Fibroblast of lung (primary cell): ENCODE results near the gene CYP26B1. TPM values are rescaled to one million over a fixed set of nuclear protein-coding genes. Genes with fewer than 3 reads are reported as not detected.

ENCODE experiments used
- DNase-seq, 2 donors: peaks; one replicate each; pipeline versions ENCODE4 v3.0.0 to v3.0.0-alpha.2; 2010; ENCODE audit warnings: low read depth in 2 of 2
- H2AFZ ChIP-seq: 2 replicates; pipeline ENCODE4 v1.5.1; 2012; ENCODE audit warnings: low read length, control low read depth, inconsistent platforms
- H3K27ac ChIP-seq: 2 replicates; pipeline ENCODE4 v1.5.1; 2011; ENCODE audit warnings: low read length, control low read depth; ENCODE audit not compliant: insufficient read depth
- H3K27me3 ChIP-seq: 2 replicates; pipeline ENCODE4 v1.5.1; 2011; ENCODE audit warnings: mild to moderate bottlenecking, low read length; ENCODE audit not compliant: control insufficient read depth, insufficient read depth
- H3K36me3 ChIP-seq: 2 replicates; pipeline ENCODE4 v1.5.1; 2011; ENCODE audit warnings: low read length; ENCODE audit not compliant: control insufficient read depth, insufficient read depth
- H3K4me1 ChIP-seq: 2 replicates; pipeline ENCODE4 v1.5.1; 2011; ENCODE audit warnings: low read length; ENCODE audit not compliant: control insufficient read depth, insufficient read depth; ENCODE audit errors: extremely low read depth
- H3K4me2 ChIP-seq: 2 replicates; pipeline ENCODE4 v1.5.1; 2011; ENCODE audit warnings: low read length, control low read depth; ENCODE audit not compliant: insufficient read depth; ENCODE audit errors: extremely low read depth
- H3K4me3 ChIP-seq, 4 experiments: fragments of 200-600 bp in 1 of 4; sonication (generic) in 1 of 4; replicated peaks in 1 of 4; 2 replicates each; pipeline ENCODE4 v1.5.1; 2011 to 2016; ENCODE audit warnings: low read length in 4 of 4, low read depth in 3 of 4, mild to moderate bottlenecking in 3 of 4, control low read depth in 2 of 4, inconsistent platforms in 1 of 4, mixed read lengths in 1 of 4; ENCODE audit not compliant: insufficient read depth in 1 of 4; ENCODE audit errors: control extremely low read depth in 1 of 4
- H3K79me2 ChIP-seq: 2 replicates; pipeline ENCODE4 v1.5.1; 2012; ENCODE audit warnings: mild to moderate bottlenecking, low read length, inconsistent platforms; ENCODE audit not compliant: control insufficient read depth, insufficient read depth
- H3K9ac ChIP-seq: 2 replicates; pipeline ENCODE4 v1.5.1; 2011; ENCODE audit warnings: mild to moderate bottlenecking, low read length, control low read depth; ENCODE audit not compliant: insufficient read depth
- H3K9me3 ChIP-seq: 2 replicates; pipeline ENCODE4 v1.5.1; 2012; ENCODE audit warnings: low read depth, low read length; ENCODE audit not compliant: control insufficient read depth, insufficient read depth
- H4K20me1 ChIP-seq: 2 replicates; pipeline ENCODE4 v1.5.1; 2011; ENCODE audit warnings: low read length; ENCODE audit not compliant: control insufficient read depth, insufficient read depth; ENCODE audit errors: extremely low read depth
- EZH2 ChIP-seq: IDR thresholded peaks from 2 replicates; pipeline ENCODE4 v1.5.1; 2012; ENCODE audit warnings: low read length, control low read depth, mild to moderate bottlenecking; ENCODE audit errors: missing control alignments
- polyA plus RNA-seq, 2 donors: library from polyadenylated mRNA; depleted of rRNA in 1 of 2; stranded (reverse) in 1 of 2; unstranded in 1 of 2; fragments of >200 nt; gene quantifications; 2 replicates each; pipeline ENCODE4 v1.2.1, GENCODE V29; 2011 to 2012; ENCODE audit warnings: missing spikeins in 1 of 2
- total RNA-seq: library from RNA; depleted of rRNA; stranded (reverse); fragments of >200 nt; gene quantifications from 2 replicates; pipeline ENCODE4 v1.2.1, GENCODE V29; 2014
- TF ChIP-seq, protein P1 (sequence below), 2 donors: IDR thresholded peaks in 1 of 2; conservative IDR thresholded peaks in 1 of 2; 1 replicate in 1 of 2; 2 replicates in 1 of 2; pipeline ENCODE4 v1.5.1; 2011 to 2012; ENCODE audit warnings: low read length in 2 of 2, control low read depth in 1 of 2, inconsistent platforms in 1 of 2, low read depth in 1 of 2, mild to moderate bottlenecking in 1 of 2

The CYP26B1 gene
- total and polyA plus RNA-seq, 2 donors (not counting 1 experiment from before 2014, with no cell fraction given): 0.09 to 0.17 TPM

DNA sequence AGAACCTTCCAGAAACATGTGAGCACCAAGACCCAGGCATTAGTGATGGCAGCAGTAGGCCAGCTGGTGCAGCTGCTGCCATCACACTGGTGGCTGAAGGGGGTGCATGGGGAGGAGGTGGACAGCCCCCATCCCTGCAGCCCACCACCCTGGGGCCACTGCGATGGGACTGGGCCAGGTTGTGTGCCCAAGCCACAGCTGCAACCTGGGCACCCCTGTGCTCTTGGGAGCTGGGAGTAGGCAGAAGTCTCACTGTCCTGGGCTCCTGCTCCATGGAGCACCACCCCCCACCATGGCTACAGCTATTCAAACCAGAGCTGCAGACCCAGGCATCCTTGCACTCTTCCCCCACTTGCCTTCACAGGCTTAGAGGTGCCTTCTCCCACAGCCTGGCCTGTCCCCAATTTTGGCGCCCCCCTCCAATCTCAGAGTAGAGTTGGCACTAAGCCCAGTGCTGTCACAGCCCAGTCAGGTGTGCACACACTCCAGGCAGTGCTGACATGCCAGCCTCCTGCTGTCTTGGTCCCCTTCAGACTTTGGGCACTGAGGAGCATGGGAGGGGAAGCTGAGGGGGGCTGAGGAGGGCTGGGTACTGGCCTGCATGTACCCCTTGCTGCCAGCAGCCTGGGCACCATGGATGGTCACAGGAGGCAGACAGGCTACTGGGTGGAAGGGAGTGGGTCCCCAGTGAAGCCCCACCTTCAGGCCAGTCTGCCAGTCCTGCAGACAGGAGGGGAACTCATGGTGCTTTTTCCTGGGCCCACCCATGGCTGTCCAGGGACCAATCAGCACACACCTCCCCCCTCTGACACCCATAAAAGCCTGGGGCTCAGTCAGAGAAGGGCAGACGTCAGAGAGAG is 67.1 kb downstream of the CYP26B1 start:
- Histone ChIP-seq H3K27me3 (no peaks in the 10 kb centered on the region), H3K79me2 (no peaks in the 10 kb centered on the region), H3K4me3 (no peak overlapping the region), H3K4me2 (no peak overlapping the region), H3K36me3 (no peaks in the 10 kb centered on the region), H3K4me1 (no peaks in the 10 kb centered on the region), H2AFZ (no peak overlapping the region), H3K9me3 (no peaks in the 10 kb centered on the region), H4K20me1 (no peaks in the 10 kb centered on the region), H3K9ac (no peak overlapping the region), H3K27ac (no peak overlapping the region)
- TF ChIP-seq EZH2: no peak
- TF ChIP-seq, protein P1, sequence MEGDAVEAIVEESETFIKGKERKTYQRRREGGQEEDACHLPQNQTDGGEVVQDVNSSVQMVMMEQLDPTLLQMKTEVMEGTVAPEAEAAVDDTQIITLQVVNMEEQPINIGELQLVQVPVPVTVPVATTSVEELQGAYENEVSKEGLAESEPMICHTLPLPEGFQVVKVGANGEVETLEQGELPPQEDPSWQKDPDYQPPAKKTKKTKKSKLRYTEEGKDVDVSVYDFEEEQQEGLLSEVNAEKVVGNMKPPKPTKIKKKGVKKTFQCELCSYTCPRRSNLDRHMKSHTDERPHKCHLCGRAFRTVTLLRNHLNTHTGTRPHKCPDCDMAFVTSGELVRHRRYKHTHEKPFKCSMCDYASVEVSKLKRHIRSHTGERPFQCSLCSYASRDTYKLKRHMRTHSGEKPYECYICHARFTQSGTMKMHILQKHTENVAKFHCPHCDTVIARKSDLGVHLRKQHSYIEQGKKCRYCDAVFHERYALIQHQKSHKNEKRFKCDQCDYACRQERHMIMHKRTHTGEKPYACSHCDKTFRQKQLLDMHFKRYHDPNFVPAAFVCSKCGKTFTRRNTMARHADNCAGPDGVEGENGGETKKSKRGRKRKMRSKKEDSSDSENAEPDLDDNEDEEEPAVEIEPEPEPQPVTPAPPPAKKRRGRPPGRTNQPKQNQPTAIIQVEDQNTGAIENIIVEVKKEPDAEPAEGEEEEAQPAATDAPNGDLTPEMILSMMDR (conservative IDR thresholded peaks at IDR 0.05 in 1 of 2, IDR thresholded peaks at IDR 0.05 in 1 of 2; ENCODE audit: low read depth in 1 of 2, low read length in 2 of 2): no peak
- no peak for DNase-seq
